Activated CD8-positive, alpha-beta memory T cell treated with anti-CD3 and anti-CD28 coated beads for 4 hours (primary cell): ENCODE data around the gene TRPV4.

Experiments
- DNase-seq, 2 donors: peaks; one replicate each; pipeline ENCODE4 v3.0.0-alpha.2; 2020; ENCODE audit warnings: low read depth in 2 of 2

The TRPV4 gene

GRCh38 chr12:109827566-109828550 lies 5.3 kb downstream of the TRPV4 start:
- no peak for DNase-seq

DNA sequence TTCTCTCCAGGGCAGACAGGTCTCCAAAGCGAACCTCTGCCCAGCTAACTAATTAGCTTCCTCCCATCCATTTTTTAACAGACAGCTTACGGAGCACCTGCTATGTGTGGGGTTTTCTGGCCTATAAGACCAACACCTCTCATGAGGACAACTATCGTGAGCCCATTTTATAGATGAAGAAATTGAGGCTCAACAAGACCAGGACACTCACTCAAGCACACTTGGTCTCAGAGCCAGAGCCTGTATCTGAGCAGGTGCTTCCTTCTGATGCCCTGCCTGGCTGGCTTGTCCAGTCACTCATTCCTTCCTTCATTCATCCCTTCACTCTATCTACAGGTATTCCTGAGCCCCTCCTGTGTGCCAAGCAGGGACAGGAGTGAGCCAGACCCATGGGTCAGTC lies 6.1 kb downstream of the TRPV4 start:
- DNase-seq, result no peak

DNA sequence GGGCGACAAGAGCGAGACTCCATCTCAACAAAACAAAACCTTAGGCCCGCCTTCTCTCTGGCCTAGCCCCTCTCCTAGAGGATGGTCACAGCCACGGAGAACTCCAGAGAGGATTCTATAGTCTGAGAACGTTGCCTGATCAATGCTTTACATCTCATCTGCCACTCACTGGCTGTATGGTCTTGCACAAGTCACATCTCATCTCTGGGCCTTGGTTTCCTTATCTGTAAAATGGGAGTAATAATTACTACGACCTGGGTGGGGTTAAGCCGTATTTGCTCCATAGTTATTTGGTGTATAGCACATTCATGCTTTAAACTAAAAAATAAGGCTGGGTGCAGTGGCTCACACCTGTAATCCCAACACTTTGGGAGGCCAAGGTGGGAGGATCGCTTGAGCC lies 8.5 kb downstream of the TRPV4 start:
- no peak for DNase-seq

DNA sequence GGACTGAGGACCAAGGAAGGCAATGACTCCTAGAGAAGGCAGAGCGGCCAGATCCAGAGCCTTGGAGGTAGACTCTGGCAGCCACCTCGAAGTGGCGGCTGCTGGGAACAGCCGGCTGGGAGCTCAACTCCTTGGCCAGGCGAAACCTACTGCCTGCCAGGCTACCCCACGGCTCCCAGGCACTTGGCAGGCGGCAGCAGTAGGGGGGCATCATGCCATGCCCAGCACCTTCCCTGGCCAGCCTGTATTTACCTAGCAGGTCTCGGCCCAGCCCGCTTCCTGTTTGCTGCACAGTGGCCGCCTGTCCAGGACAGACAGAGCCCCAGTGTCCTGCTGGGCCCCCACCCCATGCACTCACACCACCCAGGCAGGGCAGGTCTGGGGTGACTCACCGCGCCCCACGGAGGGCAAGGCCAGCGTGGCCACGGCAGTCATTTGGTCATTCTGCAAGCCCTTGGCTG lies 10.2 kb downstream of the TRPV4 start:
- DNase-seq, result no peak

DNA sequence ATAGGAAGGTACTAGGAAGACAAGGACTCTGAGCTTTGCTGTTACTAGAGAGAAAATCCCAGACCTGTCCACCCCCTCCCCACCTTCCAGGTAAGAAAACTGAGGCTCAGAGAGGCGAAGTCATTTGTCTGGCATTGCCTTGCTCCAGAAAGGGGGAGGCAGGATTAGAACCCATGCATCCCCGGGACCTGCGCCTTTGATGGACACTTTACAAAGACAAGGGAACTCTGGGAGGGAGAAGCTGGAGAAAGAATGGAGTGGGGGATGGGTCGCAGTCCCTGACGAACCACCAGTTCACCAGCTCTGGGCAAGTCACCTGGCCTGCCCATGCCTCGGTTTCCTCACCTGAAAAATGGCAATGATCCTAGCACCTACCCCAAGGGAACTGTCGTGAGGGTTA lies 10.8 kb downstream of the TRPV4 start:
- no peak for DNase-seq

DNA sequence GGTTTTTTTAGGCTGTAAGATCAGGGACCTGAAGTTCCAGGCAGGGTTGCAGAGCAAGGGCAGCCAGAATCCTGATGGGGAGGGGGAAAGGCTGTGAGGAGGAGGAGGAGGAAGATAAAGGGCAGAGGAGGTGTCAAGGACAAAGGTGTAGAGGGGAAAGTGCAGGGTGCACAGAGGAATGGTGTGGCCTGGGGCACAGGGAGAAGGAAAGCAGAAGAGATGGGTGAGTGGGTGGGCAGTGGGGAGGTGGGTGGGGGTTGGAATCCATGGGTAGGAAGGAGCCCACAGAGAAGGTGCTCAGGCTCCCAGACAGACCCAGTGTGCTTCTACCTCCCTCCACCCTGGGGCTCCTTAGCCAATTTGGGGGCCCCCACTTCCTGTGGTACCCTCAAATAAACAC lies 11.2 kb downstream of the TRPV4 start:
- DNase-seq, result no peak

- DNase-seq, result no peak
Measured at GRCh38 chr12:109820816-109821381, 12.3 kb downstream of the TRPV4 start.

- DNase-seq, result no peak
Measured at GRCh38 chr12:109818905-109819500, 14.2 kb downstream of the TRPV4 start.

- DNase-seq, result no peak
Measured at GRCh38 chr12:109818253-109818652, 14.9 kb downstream of the TRPV4 start.

DNA sequence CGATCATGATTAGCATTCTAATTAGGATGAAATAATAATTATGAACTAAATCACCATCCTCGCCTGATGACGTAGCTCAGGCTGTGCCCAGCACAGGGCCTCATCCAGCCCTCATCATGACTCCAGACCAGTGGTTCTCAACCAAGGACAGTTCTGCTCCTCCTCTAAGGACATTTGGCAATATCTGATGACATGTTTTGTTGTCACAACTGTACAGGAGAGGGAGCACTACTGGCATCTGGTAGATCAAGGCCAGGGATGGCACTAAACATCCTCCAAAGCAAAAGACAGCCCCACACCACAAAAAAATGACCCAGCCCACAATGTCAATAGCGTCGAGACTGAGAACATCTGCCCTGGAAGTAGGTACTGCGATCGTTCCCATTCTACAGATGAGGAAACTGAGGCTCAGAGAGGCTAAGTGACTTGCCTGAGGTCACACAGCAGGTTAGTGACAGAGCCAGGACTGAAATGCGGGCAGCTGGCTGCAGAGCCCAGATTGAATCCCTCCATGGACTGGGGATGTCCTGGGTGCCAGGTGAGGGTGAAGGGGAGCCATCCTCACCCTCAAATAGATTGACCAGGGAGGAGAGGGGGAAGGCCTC lies 15.5 kb downstream of the TRPV4 start:
- no peak for DNase-seq

- DNase-seq, result no peak
Measured at GRCh38 chr12:109816870-109817269, 16.3 kb downstream of the TRPV4 start.

DNA sequence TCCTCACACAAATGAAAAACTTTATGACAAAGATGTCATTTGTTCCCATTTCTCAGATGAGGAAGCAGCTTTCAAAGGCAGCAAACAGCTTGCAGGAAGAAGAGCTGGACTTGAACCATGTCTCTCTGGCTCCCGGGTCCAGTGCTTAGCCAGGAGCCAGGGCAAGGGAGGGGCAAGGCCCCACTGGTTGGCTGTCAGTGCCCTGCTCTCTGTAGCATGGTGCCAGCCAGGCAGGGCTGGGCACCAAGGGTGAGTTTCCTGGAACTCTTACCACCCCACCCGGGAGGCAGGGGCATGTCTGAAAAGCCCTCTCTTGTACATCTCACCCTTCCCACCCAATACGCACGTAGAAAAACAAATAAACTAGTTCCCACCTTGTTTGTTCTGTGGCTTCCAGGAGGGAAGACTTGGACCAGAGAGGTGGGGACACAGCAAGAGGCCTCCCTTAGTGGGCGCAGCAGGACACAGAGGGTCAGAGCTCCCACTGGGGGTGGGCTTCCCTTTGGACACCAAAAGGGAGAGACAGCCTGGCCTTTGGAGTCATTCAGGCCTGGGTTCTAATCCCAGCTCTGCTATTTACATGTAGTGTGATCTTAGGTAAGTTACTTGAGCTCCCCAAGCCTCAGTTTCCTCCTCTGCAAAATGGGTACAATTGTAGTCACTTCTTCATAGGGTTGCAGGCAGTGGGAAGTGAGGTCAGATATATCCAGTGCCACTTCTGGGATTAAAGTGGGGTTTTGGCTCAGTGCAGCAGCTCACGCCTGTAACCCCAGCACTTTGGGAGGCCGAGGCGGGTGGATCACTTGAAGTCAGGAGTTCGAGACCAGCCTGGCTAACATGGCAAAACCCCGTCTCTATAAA lies 17.2 kb downstream of the TRPV4 start:
- DNase-seq, result no peak

DNA sequence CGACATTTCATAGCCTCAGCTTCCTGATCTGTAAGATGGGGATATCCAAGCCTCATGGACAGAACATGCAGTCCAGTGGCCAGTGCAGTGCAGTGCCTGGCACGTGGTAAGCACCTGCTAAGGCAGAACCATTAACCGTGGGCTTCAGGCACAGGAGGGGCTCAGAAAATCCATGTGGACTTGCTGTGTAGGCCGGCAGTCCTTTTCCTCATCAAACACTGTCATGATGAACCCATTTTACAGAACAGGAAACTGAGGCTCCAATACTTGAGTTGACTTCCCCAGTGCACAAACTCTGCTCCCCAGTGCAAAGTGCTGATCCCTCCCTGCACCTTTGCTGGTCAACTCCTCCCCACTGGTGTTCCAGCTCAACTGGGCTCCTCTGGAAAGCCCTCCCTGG lies 18.0 kb downstream of the TRPV4 start:
- no peak for DNase-seq

DNA sequence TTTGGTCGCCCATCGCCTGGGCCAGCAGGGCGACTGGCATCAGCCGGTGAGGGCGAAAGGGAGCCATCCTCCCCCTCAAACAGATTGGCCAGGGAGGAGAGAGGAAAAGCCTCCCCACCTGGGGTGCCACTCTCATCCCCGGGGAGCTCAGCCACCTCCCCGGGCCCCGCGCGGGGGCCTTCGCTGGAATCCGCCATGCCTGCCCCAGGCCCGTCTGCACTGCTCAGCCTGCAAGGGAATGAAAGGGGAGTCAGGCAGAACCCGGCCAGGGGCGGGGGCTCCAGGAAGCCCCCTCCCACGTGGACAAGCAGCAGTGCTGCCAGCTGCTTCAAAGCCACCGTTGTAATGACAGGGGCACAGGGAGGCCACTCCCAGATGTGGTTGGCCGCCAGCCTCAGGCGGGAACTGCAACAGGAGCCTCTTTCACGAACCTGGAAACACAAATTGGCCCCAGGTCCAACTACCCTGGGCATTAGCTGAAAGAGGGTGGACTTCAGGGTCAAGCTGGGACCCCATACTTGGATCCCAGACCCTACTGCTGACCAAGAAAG lies 18.5 kb downstream of the TRPV4 start:
- no peak for DNase-seq

DNA sequence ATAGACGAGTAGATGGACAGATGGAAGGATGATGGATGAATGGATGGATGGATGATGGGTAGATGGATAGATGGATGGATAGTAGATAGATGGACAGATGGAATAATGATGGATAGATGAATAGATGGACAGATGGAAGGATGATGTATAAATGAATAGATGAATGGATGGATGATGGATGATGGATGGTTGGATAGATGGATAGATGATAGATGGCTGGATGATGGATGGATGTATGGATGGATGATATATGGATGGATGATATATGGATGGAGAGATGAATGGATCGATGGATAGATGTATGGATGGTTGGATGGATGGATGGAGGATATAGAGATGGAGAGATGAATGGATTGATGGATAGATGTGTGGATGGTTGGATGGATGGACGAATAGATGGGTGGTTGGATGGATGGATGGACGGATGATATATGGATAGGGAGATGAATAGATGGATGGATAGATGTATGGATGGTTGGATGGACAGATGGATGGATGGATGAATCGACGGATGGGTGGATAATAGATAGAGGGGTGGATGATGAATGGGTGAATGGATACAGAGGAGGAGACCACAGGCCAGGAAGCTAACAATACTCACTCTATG lies 19.3 kb downstream of the TRPV4 start:
- no peak for DNase-seq

GRCh38 chr12:109811624-109811995 lies 21.6 kb downstream of the TRPV4 start:
- DNase-seq, result no peak

GRCh38 chr12:109810954-109811623 lies 22.1 kb downstream of the TRPV4 start:
- no peak for DNase-seq

DNA sequence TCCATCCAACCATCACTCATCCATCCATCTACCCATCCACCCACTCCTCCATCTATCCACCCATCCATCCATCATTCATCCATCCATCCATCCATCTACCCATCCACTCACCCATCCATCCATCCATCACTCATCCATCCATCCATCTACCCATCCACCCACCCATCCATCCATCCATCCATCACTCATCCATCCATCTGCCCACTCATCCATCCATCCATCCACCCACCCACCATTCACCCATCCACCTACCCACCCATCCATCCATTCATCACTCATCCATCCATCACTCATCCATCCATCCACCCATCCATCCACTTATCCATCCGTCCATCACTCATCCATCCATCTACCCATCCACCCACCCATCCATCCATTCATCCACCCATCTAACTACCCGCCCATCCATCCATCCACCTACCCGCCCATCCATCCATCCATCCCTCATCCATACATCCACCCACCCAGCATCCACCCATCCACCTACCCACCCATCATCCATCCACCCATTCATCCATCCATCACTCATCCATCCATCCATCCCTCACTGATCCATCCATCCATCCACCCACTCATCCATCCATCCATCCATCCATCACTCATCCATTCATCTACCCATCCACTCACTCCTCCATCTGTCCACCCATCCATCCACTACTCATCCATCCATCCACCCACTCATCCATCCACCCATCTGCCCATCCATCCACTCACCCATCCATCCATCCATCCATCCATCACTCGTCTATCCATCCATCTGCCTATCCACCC lies 24.1 kb downstream of the TRPV4 start:
- no peak for DNase-seq

DNA sequence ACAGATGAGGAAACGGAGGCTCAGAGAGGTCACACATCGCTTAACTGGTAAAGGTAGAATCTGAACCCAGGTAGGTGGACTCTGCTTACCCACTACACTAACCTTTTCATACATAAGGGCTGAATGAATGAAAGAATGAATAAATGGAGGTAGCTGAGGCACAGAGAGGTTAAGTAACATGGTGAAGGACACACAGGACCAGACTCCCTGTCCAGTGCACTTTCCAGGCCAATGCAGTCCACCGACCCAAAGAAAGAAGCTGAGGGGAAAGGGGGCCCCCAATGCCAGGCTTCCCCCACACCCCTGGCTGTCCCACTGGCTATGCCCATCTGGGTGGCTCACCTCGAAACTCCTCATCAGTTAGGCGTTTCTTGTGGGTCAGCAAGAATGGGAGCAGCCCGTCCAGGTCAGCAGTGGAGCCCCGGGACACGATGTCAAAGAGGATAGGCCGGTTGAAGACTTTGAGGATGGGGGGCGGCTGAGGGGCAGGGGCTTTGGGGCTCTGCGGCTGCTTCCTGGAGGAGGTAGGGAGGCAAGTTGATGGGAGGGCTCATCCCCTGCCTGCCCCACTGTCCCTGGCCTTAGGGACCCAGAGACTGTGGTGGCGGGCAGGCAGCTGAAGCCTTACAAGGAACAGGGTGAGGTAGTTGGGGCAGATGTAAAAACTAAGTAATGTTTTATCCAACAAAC lies 25.1 kb downstream of the TRPV4 start:
- no peak for DNase-seq
